ENCODE results near the gene GMDS.

The GMDS gene

DNA sequence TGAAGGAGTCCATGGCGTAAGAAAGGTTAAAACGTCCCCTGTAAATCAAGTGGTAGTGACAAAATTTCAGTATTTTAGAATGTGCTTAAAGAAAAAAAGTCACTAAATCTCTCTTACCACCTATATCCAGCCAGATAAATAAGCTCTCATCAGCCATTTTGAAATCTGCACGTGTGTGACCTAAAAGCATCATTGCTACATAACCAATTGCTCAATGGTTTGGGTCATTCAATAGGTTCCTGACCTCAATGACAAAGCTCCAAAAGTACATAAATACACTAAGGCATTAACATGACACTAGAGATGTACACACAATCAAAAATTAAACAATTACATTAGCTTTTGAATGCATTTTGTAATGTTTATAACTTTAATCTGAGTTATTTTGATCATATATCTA lies 272.4 kb downstream of the GMDS start:
- no peak for DNase-seq

DNA sequence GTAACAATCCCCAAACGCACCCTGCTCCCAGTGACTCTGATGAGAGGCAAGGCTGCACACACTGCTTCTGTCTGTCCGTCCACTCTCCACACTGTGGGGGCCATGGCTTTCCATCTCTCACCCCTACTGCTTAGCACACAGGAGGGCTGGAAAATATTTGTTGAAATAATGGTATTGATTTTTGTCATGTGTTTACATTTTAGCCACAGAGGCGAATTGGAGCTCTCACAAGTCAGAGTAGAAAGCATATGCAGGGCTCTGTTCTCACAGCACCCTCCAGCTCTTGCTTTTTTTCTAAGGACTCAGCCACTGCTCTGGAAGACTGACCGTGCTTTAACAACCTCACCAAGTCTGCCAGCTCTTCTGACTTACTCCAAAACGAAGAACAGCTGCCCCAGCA lies 273.8 kb downstream of the GMDS start:
- no peak for DNase-seq

GRCh38 chr6:1970151-1970561 lies 275.2 kb downstream of the GMDS start:
- DNase-seq, result no peak

DNA sequence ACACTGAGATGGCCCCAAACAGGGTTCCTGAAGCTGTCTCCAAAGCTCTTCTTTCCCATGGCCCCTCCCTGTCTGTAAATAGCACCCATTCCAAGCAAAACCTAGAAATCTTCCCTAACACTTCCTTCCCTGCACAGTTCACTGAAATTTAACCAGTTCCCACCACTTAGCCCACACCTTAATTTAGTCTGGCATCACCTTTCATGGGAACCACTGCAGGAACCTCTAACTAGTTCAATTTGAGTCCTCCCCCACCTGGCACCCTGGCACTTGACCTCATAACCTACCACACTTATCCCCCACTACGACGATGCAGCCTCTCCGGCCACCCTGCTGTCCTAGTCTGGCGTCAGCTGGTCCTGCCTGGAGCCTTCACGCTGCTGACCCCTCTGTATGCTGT lies 278.7 kb downstream of the GMDS start:
- DNase-seq, result no peak

GRCh38 chr6:1965596-1966224 lies 279.7 kb downstream of the GMDS start:
- DNase-seq, result no peak

GRCh38 chr6:1963596-1963995 lies 281.8 kb downstream of the GMDS start:
- no peak for DNase-seq

DNA sequence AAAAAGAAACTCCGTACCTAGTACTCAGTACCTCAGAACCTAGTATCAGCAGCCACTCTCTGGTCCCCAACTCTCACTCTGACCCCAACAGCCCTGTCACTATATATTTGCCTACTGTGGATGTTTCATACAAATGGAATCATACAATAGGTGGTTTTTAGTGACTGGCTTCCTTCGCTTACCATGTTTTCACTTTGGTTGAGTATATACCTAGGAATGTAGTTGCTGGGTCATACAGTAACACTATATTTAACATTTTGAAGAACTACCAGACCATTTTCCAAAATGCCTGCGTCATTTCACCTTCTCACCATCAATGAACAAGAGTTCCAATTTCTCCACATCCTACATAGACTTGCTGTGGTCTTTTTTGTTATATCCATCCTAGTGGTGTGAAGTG lies 283.2 kb downstream of the GMDS start:
- no peak for DNase-seq

- no peak for DNase-seq
Measured at GRCh38 chr6:1960486-1961142, 284.8 kb downstream of the GMDS start.

GRCh38 chr6:1958257-1958656 lies 287.1 kb downstream of the GMDS start:
- no peak for DNase-seq

- DNase-seq, result no peak
Measured at GRCh38 chr6:1957746-1958145, 287.7 kb downstream of the GMDS start.

DNA sequence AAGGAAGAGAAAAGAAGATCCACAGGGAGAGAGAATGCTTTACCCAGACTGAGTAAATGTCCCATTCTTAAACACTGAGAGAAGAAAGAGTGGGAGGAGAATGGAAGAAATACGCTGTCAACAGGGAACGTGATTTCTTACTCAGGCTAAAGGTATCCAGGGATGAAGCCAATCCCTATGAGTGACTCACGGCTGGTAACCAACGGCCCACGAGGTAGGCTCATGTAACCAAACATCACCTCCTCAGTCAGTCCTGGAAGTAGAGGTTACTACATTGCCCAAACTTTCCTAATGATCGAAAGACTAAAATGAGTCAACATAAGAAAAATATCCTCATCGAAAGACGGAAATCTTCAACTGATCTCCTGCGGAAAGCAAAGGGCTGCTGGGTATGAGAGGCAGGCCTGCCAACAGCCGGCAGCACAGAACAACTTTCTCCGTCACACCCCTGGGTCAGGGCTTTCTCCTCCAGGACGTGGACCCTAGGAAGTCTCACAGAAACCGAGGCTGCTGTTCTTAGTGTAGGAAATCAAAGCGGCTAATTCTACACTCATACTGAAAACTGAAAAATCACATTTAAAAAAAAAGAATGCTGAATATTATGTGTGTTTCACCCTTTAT lies 292.6 kb downstream of the GMDS start:
- no peak for DNase-seq

- no peak for DNase-seq
Measured at GRCh38 chr6:1950631-1951030, 294.8 kb downstream of the GMDS start.

DNA sequence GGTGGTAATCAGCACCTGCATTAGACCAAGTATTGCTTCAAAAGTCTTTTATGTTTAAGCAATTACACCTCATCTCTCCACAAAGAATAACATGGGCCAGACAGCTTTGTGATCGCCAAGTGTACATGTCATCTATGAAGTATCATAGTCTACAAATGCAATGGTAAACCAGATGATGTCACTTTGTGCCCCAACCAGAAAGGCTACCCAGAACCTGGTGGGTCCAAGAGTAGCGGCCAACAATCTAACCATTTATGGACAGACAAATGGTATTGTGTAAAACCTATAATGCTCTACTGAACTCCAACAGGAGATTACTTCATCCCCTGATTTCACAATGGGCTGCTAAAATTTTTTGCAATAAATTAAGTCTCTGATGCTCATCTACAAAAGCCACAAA lies 295.9 kb downstream of the GMDS start:
- no peak for DNase-seq

DNA sequence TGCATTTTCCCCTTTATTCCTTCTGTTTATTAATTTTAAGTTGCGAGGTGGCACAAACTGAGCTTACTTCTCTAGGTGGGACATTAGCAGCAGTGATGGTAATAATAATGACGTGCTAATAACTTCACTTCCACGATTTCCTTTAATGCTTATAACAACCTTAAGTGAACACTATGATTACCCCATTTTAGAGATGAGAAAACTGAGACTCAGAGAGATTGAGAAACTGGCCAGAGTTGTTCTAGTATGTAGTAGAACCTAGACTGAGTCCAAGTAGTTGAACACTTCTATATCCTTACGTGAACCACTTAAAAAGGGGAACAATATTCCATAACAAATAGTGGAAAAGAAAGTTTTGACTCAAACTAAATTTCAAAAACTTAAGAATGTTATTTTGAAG lies 297.5 kb downstream of the GMDS start:
- no peak for DNase-seq

DNA sequence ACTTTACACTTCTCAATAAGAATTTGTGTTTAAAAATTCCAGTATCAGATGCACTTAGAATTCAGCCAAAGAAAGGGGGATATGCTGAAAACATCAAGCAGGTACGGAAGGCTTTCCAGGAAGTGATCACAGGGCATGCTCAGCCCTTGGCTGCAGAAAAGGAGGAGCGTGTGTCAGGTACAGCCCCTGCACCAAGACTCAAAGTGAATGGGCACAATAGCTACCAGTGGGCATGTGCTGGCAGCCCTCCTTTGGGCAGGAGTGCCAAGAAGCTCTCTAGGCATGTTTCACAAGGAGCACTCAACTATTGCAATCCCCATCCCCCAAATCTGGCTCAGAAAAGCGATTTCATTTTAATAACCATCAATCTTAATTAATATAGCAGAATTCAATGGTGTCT lies 298.8 kb downstream of the GMDS start:
- no peak for DNase-seq

GRCh38 chr6:1945235-1945832 lies 300.1 kb downstream of the GMDS start:
- DNase-seq, result no peak

DNA sequence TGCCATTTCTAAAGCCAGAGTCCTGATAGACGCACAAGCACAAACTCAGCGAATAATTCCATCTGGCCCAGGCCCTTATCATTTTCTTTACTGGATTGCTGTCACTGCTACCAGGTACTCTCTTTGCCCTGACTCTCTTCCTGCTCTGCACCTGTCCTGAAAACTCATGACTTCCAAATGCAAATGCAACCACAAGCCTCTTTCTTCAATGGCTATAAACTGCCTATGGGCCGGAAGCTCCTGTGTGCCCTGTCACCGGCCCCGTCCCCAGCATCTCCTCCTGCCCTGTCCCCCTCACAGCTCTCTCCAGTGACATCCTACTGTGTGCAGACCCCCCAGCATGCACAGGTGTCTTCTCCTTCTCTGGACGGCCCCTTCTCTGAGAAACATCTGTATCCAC lies 302.6 kb downstream of the GMDS start:
- DNase-seq, result peak; percentile 53 to 80

DNA sequence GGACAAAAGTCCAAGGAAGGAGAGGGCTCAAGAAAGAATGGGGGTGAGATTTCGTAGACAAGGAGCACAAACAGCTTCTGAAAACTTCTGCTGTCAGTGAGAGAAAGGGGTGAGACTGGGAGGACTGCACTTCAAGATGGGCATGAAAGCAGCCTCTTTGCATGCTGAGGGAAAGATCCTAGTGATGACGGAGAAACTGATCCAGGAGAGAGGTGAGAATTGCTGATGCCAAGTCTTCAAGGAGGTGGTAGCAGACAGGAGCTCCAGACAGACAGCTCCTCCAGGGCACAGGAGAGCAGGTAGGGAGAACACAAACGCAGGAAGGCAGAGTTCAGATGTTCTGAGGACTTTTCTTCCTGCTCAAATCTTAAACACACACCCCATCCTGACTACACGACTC lies 303.9 kb downstream of the GMDS start:
- DNase-seq, result no peak

- peak; percentile 22 to 64 for DNase-seq
Measured at GRCh38 chr6:1940381-1940780, 305.0 kb downstream of the GMDS start.

GRCh38 chr6:1933292-1933691 lies 312.1 kb downstream of the GMDS start:
- no peak for DNase-seq

GRCh38 chr6:1931817-1932216 lies 313.6 kb downstream of the GMDS start:
- no peak for DNase-seq

GRCh38 chr6:1930356-1930755 lies 315.0 kb downstream of the GMDS start:
- DNase-seq, result no peak

DNA sequence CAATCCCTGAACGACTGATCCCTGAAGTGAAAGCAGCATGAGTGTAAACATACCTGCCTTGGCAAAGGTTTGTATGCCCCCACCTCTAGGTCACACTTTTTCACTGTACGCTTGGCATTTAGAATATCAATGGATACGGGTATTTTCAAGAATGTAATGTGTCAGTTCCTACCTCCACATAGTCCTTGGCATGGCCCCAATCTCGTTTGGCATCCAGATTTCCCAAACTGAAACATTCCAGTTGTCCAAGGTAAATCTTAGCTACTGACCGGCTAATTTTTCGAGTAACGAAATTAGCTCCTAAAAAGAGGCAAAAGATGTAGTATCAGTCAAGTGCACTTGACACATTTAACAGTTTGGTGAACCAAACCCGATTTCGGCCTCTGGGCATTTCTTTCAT lies 315.5 kb downstream of the GMDS start:
- no peak for DNase-seq

GRCh38 chr6:1925743-1926430 lies 319.5 kb downstream of the GMDS start:
- DNase-seq, result no peak
